IPS-20b (cell line): Measurements from ENCODE around the gene USP49.

ENCODE experiments used
- H3K27ac ChIP-seq: one replicate; pipeline ENCODE4 v1.5.1; 2013; ENCODE audit warnings: low read length
- H3K27me3 ChIP-seq: 2 replicates; pipeline ENCODE4 v1.6.1; 2013; ENCODE audit warnings: mild to moderate bottlenecking, low read length, inconsistent platforms; ENCODE audit not compliant: insufficient read depth
- H3K36me3 ChIP-seq: 2 replicates; pipeline ENCODE4 v1.6.1; 2013; ENCODE audit warnings: low read depth, mild to moderate bottlenecking, inconsistent platforms, low read length, moderate library complexity; ENCODE audit not compliant: insufficient read depth
- H3K4me1 ChIP-seq: 2 replicates; pipeline ENCODE4 v1.6.1; 2013; ENCODE audit warnings: mild to moderate bottlenecking, control low read depth, inconsistent platforms, low read length, moderate library complexity; ENCODE audit not compliant: insufficient read depth
- H3K4me3 ChIP-seq: 2 replicates; pipeline ENCODE4 v1.5.1; 2013; ENCODE audit warnings: mild to moderate bottlenecking, low read length, inconsistent platforms
- H3K9ac ChIP-seq: 2 replicates; pipeline ENCODE4 v1.6.1; 2013; ENCODE audit warnings: low read depth, mild to moderate bottlenecking, inconsistent platforms, low read length, moderate library complexity
- H3K9me3 ChIP-seq: 2 replicates; pipeline ENCODE4 v1.6.1; 2013; ENCODE audit warnings: mild to moderate bottlenecking, low read depth, low read length, inconsistent platforms; ENCODE audit not compliant: insufficient read depth

USP49 gene

GRCh38 chr6:41798901-41799558, 96.1 kb downstream of the USP49 start:
- Histone ChIP-seq H3K27ac (no peak overlapping the region), H3K4me1 (no peaks in the 10 kb centered on the region)

DNA sequence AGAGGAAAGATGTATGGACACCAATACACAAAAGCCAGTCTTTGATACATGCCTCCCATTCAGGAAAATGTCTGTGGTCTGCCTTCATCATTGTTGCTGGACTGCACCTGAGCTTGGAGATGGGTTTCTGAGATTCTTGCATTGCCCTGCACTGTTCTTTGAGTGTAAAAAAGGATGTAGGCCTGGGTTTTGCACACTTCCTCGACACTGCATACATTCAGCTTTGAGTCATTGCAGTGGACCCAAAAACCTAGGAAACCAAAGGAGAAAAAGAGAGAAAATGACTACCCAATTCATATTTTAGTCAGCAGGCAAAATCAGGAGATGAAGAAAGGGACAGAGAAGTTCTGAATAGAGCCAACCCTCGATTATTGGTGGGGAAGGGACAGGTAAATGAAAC, 98.7 kb downstream of the USP49 start:
- Histone ChIP-seq H3K27ac (no peak overlapping the region), H3K4me3 (no peak overlapping the region), H3K36me3 (peaks cover 68% of the 10 kb centered on the region), H3K27me3 (no peaks in the 10 kb centered on the region), H3K9me3 (no peaks in the 10 kb centered on the region), H3K4me1 (no peaks in the 10 kb centered on the region), H3K9ac (no peak overlapping the region)

More at GRCh38 chr6:41798901-41799558, 96.1 kb downstream of the USP49 start:
- Histone ChIP-seq H3K4me3 (no peak overlapping the region), H3K36me3 (peaks cover 60% of the 10 kb centered on the region), H3K9me3 (no peaks in the 10 kb centered on the region), H3K9ac (no peak overlapping the region), H3K27me3 (no peaks in the 10 kb centered on the region)

DNA sequence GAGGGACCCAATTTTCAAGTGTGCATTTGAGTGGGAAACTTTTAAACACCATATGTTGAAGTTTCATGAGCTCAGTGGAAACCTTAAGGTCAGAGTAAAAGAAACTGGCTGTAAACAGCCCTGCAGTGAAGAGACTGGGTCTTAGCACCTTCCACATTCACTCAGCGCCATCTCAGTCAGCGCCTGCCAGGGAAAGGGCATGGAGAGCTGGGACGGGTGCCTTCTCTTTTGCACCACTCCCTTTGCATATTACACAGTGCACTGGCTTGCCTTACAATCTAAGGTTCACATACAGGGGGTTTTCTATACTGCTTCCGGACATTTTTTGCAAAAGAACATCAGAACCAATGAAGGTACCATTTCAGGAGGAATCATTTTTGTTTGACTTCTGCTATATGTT, 103.2 kb downstream of the USP49 start:
- Histone ChIP-seq H3K4me1 (no peaks in the 10 kb centered on the region), H3K9ac (no peak overlapping the region), H3K27ac (no peak overlapping the region), H3K9me3 (no peaks in the 10 kb centered on the region), H3K4me3 (no peak overlapping the region), H3K27me3 (no peaks in the 10 kb centered on the region), H3K36me3 (peaks cover 59% of the 10 kb centered on the region)

DNA sequence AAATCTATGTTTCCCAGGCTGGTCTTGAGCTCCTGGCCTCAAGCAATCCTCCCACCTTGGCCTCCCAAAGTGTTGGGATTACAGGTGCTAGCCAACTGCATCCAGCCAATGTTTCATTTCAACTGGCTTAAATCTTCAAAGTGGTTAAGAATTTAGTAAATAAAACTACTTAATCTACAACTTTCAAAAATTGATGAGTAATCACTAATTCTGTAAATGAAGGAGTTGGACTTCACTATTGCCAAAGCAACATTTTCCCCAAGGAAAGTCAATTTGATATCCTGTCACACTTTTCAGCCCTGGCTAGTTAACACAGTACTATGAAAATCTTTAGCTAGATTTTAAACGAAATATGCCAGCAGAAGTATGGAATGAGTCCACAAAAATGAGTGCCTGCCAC, 103.9 kb downstream of the USP49 start:
- peaks cover 55% of the 10 kb centered on the region for H3K36me3 ChIP-seq
- no peaks in the 10 kb centered on the region for H3K27me3 ChIP-seq
- H3K4me1 ChIP-seq: no peaks in the 10 kb centered on the region
- no peak overlapping the region for H3K27ac ChIP-seq
- no peaks in the 10 kb centered on the region for H3K9me3 ChIP-seq
- H3K9ac ChIP-seq: no peak overlapping the region
- H3K4me3 ChIP-seq: no peak overlapping the region

DNA sequence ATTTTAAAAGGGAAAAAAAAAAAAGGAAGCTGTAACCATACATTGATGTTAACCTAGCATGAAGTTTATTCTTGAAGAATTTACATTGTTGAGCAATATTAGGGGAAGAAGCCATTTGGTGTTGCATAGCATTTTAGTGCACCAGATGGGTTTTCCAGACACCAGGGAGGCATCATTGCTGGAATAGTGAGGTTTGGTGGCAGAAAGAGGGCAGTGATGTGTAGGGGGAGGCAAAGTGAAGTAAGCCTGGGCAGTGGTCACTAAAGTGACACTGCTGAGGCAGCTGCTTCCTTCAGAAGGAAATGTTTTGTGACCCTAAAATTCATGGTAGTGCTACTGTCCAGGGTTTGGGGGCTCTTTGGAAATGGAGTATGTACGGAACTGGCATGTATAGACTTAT, 105.1 kb downstream of the USP49 start:
- Histone ChIP-seq H3K27me3 (peaks cover 11% of the 10 kb centered on the region), H3K4me3 (no peak overlapping the region), H3K9me3 (no peaks in the 10 kb centered on the region), H3K4me1 (0 out of 2 replicates have a peak, but pooled peaks cover 3% of the 10 kb centered on the region), H3K9ac (no peak overlapping the region), H3K27ac (no peak overlapping the region), H3K36me3 (peaks cover 43% of the 10 kb centered on the region)

- Histone ChIP-seq H3K4me3 (no peak overlapping the region), H3K36me3 (peaks cover 39% of the 10 kb centered on the region), H3K9me3 (no peaks in the 10 kb centered on the region), H3K27ac (no peak overlapping the region), H3K9ac (no peak overlapping the region), H3K4me1 (0 out of 2 replicates have a peak, but pooled peaks cover 3% of the 10 kb centered on the region), H3K27me3 (peaks cover 18% of the 10 kb centered on the region)
Measured at GRCh38 chr6:41789390-41789724, 105.8 kb downstream of the USP49 start.

GRCh38 chr6:41787219-41787917, 107.8 kb downstream of the USP49 start, which contains the start of gene TOMM6:
Gene TOMM6 (plus strand): TSS chr6:41787694. CDS start chr6:41787698, 4 bp downstream.
- Histone ChIP-seq H3K4me1 (0 out of 2 replicates have a peak, but pooled peaks cover 3% of the 10 kb centered on the region), H3K36me3 (peaks cover 36% of the 10 kb centered on the region), H3K9me3 (no peaks in the 10 kb centered on the region), H3K27me3 (peaks cover 38% of the 10 kb centered on the region), H3K27ac (peak within 1 kb of the TSS; percentile 69), H3K4me3 (peak within 1 kb of the TSS; percentile 97), H3K9ac (peak within 1 kb of the TSS; percentile 98)

GRCh38 chr6:41786451-41787218, 108.5 kb downstream of the USP49 start:
- H3K9ac ChIP-seq: peak overlapping the region; percentile 98
- H3K36me3 ChIP-seq: peaks cover 29% of the 10 kb centered on the region
- peaks cover 43% of the 10 kb centered on the region for H3K27me3 ChIP-seq
- H3K9me3 ChIP-seq: no peaks in the 10 kb centered on the region
- no peak overlapping the region for H3K27ac ChIP-seq
- 0 out of 2 replicates have a peak, but pooled peaks cover 3% of the 10 kb centered on the region for H3K4me1 ChIP-seq
- H3K4me3 ChIP-seq: peak overlapping the region; percentile 97

DNA sequence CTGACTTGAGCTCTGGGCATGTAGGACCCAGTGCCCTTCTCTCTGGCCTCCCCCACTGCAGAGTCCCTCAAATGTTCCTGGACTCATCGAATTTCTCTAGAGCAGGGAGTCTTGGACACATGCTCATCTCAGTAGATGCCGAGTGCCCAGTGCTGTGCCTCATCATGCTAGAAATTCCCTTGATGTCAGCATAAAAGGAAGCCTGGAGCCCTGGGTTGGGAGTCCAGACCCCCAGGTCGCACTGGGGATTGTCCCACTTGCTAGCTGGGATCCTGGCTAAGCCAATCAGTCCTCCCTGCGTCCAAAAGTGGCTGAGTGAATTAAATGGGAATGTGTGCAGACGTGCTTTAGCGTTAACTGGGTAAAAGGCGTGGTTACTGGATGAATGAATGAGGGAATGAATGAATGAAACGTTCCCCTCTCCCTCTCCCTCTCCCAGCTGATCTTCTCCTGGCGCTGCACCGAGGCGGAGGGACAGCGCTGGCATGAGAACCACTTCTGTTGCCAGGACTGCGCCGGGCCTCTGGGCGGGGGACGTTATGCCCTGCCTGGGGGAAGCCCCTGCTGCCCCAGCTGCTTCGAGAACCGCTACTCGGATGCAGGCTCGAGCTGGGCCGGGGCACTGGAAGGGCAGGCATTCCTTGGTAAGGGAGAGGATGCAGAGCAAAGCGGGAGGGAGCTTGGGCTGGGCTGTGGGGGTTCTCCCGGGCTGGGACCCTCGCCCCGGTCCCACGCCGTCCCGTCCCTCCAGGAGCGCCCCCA, 109.3 kb downstream of the USP49 start:
- H3K27me3 ChIP-seq: peaks cover 51% of the 10 kb centered on the region
- peaks cover 9% of the 10 kb centered on the region; the same call in 1 of the 2 replicates for H3K4me1 ChIP-seq
- H3K9me3 ChIP-seq: no peaks in the 10 kb centered on the region
- no peak overlapping the region for H3K27ac ChIP-seq
- H3K9ac ChIP-seq: peak overlapping the region; percentile 56; the same call in 1 of the 2 replicates
- peak overlapping the region; percentile 97 for H3K4me3 ChIP-seq
- H3K36me3 ChIP-seq: peaks cover 21% of the 10 kb centered on the region

- Histone ChIP-seq H3K4me1 (peaks cover 9% of the 10 kb centered on the region; the same call in 1 of the 2 replicates), H3K36me3 (peaks cover 15% of the 10 kb centered on the region), H3K9ac (no peak overlapping the region), H3K27ac (no peak overlapping the region), H3K27me3 (peaks cover 52% of the 10 kb centered on the region), H3K4me3 (no peak overlapping the region), H3K9me3 (no peaks in the 10 kb centered on the region)
Measured at GRCh38 chr6:41785254-41785653, 109.9 kb downstream of the USP49 start.

GRCh38 chr6:41784581-41785171, 110.5 kb downstream of the USP49 start:
- Histone ChIP-seq H3K27ac (no peak overlapping the region), H3K4me3 (no peak overlapping the region), H3K27me3 (peaks cover 52% of the 10 kb centered on the region), H3K9me3 (no peaks in the 10 kb centered on the region), H3K9ac (no peak overlapping the region), H3K36me3 (peaks cover 9% of the 10 kb centered on the region), H3K4me1 (peaks cover 9% of the 10 kb centered on the region; the same call in 1 of the 2 replicates)
